Measurements from ENCODE around the gene CXXC5. TPM values are rescaled to one million over a fixed set of nuclear protein-coding genes. Genes with fewer than 3 reads are reported as not detected.

The CXXC5 gene
- total and polyA plus RNA-seq, 9 of the 15 experiments (the other 6 are each of a cell fraction or from before 2014, with no cell fraction given), result 1.9 to 123 (median 45.8) TPM

DNA sequence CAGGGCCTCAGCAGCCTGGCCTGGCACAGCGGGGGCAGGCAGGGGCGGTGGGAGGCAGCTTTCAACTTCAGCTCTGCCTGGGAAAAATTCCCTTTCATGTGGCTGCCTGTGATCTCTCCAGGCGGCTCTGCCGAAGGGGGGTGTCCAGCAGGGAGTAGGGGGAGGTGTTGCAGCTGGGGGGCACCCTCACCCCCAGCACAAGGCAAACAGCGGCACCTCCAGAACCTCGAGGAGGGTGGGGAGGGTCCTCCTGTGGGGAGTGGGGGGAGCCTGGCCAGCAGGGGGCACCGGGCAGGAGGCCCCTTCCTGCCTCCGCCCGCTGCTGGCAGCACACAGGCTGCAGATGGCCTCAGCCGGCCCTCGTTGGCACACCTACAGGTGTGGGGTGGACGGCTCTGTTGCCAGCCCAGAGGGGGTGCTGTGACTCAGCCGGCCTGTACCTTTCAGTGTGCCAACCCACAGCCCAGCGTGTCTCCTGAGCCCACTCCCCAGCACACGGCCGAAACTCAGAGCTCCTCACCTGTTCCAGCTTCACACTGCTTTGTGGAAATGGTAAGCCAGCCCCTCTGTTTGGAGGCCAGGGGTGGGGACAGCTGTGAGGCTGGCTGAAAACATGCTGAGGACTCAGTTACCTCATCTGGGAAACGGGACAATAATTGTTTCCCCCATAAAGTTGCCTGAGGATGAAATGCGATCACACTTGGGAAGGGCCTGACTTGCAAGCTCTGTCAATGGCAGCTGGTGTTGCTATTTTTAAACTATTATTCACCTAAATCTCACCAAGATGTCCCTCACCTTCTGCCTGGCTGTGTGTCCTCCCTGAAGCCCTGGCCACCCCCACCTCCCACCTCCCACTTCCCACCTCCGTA, 37.0 kb downstream of the CXXC5 start (continued):
- TF ChIP-seq ZEB2 (IDR thresholded peaks at IDR 0.05) (no peak), RBM14 (IDR thresholded peaks at IDR 0.05; ENCODE audit: borderline replicate concordance, insufficient read depth, low read depth, low read length) (no peak), HNRNPK (IDR thresholded peaks at IDR 0.05; ENCODE audit: low read depth, low read length, poor library complexity, severe bottlenecking) (no peak), GTF2E2 (tag; IDR thresholded peaks at IDR 0.05) (no peak), MAZ (CRISPR knock-in tag; conservative IDR thresholded peaks at IDR 0.05 in 1 of 2, IDR thresholded peaks at IDR 0.05 in 1 of 2) (peak in 1 of 2 experiments; percentile 42; a peak in 1 of 4 replicates), RBM25 (IDR thresholded peaks at IDR 0.05; ENCODE audit: low read depth, low read length, severe bottlenecking) (peak; percentile 63), FOXM1 (IDR thresholded peaks at IDR 0.05; ENCODE audit: low read depth) (no peak), FOXM1 (CRISPR knock-in tag; IDR thresholded peaks at IDR 0.05; ENCODE audit: low read depth) (no peak), ZNF146 (CRISPR knock-in tag; IDR thresholded peaks at IDR 0.05; ENCODE audit: unreplicated experiment) (no peak), TEAD4 (IDR thresholded peaks at IDR 0.05; ENCODE audit: low read length) (no peak), TEAD4 (CRISPR knock-in tag; IDR thresholded peaks at IDR 0.05; ENCODE audit: borderline replicate concordance) (no peak), FOS (IDR thresholded peaks at IDR 0.05; ENCODE audit: extremely low read depth, insufficient read length) (no peak), FIP1L1 (IDR thresholded peaks at IDR 0.05; ENCODE audit: low read depth, low read length, poor library complexity, severe bottlenecking) (no peak), ZNF184 (CRISPR knock-in tag; IDR thresholded peaks at IDR 0.05) (no peak), EGR1 (conservative IDR thresholded peaks at IDR 0.05) (no peak), ASH1L (IDR thresholded peaks at IDR 0.05; ENCODE audit: borderline replicate concordance, low read depth, partially characterized antibody) (no peak), CBFB (CRISPR knock-in tag; IDR thresholded peaks at IDR 0.05) (no peak)
- TF ChIP-seq, protein P1, sequence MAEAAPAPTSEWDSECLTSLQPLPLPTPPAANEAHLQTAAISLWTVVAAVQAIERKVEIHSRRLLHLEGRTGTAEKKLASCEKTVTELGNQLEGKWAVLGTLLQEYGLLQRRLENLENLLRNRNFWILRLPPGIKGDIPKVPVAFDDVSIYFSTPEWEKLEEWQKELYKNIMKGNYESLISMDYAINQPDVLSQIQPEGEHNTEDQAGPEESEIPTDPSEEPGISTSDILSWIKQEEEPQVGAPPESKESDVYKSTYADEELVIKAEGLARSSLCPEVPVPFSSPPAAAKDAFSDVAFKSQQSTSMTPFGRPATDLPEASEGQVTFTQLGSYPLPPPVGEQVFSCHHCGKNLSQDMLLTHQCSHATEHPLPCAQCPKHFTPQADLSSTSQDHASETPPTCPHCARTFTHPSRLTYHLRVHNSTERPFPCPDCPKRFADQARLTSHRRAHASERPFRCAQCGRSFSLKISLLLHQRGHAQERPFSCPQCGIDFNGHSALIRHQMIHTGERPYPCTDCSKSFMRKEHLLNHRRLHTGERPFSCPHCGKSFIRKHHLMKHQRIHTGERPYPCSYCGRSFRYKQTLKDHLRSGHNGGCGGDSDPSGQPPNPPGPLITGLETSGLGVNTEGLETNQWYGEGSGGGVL (CRISPR knock-in tag; IDR thresholded peaks at IDR 0.05), result no peak
- TF ChIP-seq, protein P2, sequence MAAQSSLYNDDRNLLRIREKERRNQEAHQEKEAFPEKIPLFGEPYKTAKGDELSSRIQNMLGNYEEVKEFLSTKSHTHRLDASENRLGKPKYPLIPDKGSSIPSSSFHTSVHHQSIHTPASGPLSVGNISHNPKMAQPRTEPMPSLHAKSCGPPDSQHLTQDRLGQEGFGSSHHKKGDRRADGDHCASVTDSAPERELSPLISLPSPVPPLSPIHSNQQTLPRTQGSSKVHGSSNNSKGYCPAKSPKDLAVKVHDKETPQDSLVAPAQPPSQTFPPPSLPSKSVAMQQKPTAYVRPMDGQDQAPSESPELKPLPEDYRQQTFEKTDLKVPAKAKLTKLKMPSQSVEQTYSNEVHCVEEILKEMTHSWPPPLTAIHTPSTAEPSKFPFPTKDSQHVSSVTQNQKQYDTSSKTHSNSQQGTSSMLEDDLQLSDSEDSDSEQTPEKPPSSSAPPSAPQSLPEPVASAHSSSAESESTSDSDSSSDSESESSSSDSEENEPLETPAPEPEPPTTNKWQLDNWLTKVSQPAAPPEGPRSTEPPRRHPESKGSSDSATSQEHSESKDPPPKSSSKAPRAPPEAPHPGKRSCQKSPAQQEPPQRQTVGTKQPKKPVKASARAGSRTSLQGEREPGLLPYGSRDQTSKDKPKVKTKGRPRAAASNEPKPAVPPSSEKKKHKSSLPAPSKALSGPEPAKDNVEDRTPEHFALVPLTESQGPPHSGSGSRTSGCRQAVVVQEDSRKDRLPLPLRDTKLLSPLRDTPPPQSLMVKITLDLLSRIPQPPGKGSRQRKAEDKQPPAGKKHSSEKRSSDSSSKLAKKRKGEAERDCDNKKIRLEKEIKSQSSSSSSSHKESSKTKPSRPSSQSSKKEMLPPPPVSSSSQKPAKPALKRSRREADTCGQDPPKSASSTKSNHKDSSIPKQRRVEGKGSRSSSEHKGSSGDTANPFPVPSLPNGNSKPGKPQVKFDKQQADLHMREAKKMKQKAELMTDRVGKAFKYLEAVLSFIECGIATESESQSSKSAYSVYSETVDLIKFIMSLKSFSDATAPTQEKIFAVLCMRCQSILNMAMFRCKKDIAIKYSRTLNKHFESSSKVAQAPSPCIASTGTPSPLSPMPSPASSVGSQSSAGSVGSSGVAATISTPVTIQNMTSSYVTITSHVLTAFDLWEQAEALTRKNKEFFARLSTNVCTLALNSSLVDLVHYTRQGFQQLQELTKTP (IDR thresholded peaks at IDR 0.05; ENCODE audit: low read depth in 1 of 2, partially characterized antibody in 2 of 2), result no peak
- TF ChIP-seq, protein P3, sequence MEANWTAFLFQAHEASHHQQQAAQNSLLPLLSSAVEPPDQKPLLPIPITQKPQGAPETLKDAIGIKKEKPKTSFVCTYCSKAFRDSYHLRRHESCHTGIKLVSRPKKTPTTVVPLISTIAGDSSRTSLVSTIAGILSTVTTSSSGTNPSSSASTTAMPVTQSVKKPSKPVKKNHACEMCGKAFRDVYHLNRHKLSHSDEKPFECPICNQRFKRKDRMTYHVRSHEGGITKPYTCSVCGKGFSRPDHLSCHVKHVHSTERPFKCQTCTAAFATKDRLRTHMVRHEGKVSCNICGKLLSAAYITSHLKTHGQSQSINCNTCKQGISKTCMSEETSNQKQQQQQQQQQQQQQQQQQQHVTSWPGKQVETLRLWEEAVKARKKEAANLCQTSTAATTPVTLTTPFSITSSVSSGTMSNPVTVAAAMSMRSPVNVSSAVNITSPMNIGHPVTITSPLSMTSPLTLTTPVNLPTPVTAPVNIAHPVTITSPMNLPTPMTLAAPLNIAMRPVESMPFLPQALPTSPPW (CRISPR knock-in tag; IDR thresholded peaks at IDR 0.05), result 0 out of 2 replicates have a peak, but pooled peaks have one; percentile 47

All from K562 (cell line).